Liver (tissue), 9 donors: ENCODE measurements around the gene HOXD9. TPM values are rescaled to one million over a fixed set of nuclear protein-coding genes. Genes with fewer than 3 reads are reported as not detected.

ENCODE experiments used
- DNase-seq: peaks from one replicate; pipeline ENCODE4 v3.0.0-alpha.2; 2017; ENCODE audit warnings: low spot score
- H3K27ac ChIP-seq, 2 donors: one replicate each; pipeline ENCODE4 v1.7.0; 2013; ENCODE audit warnings: inconsistent platforms in 2 of 2, low read length in 2 of 2, control low read depth in 1 of 2, low read depth in 1 of 2, mild to moderate bottlenecking in 1 of 2
- H3K27me3 ChIP-seq, 4 donors: one replicate each; pipeline versions ENCODE4 v1.6.1 to v1.7.0; 2013; ENCODE audit warnings: low read length in 3 of 4, inconsistent platforms in 1 of 4, mild to moderate bottlenecking in 1 of 4, moderate library complexity in 1 of 4; ENCODE audit not compliant: control insufficient read depth in 4 of 4, insufficient read depth in 4 of 4
- H3K36me3 ChIP-seq, 4 donors: one replicate each; pipeline versions ENCODE4 v1.6.1 to v1.7.0; 2013; ENCODE audit warnings: low read length in 3 of 4, mild to moderate bottlenecking in 3 of 4, low read depth in 1 of 4, moderate library complexity in 1 of 4; ENCODE audit not compliant: control insufficient read depth in 4 of 4, insufficient read depth in 3 of 4
- H3K4me1 ChIP-seq, 4 donors: one replicate each; pipeline versions ENCODE4 v1.6.1 to v1.7.0; 2013; ENCODE audit warnings: low read length in 3 of 4, mild to moderate bottlenecking in 3 of 4, moderate library complexity in 1 of 4; ENCODE audit not compliant: control insufficient read depth in 4 of 4, insufficient read depth in 4 of 4
- H3K4me3 ChIP-seq, 3 donors: one replicate each; pipeline versions ENCODE4 v1.6.1 to v1.7.0; 2013; ENCODE audit warnings: low read length in 3 of 3, control low read depth in 1 of 3, low read depth in 1 of 3, mild to moderate bottlenecking in 1 of 3
- H3K9ac ChIP-seq, 2 donors: one replicate each; pipeline ENCODE4 v1.7.0; 2013; ENCODE audit warnings: low read length in 2 of 2, mild to moderate bottlenecking in 2 of 2, moderate library complexity in 2 of 2, control low read depth in 1 of 2, low read depth in 1 of 2
- H3K9me3 ChIP-seq, 4 donors: one replicate each; pipeline versions ENCODE4 v1.6.1 to v1.7.0; 2013; ENCODE audit warnings: low read length in 3 of 4; ENCODE audit not compliant: control insufficient read depth in 4 of 4
- HNF4A ChIP-seq, 2 donors: conservative IDR thresholded peaks; 2 replicates each; pipeline ENCODE4 v1.6.1; 2016; ENCODE audit warnings: antibody characterized with exemption in 2 of 2, mild to moderate bottlenecking in 2 of 2
- HNF4G ChIP-seq: IDR thresholded peaks from 2 replicates; pipeline ENCODE4 v1.6.1; 2016; ENCODE audit warnings: antibody characterized with exemption
- JUND ChIP-seq, 2 donors: IDR thresholded peaks; 2 replicates each; pipeline ENCODE4 v1.6.1; 2016; ENCODE audit warnings: antibody characterized with exemption in 2 of 2
- MAX ChIP-seq: IDR thresholded peaks from 2 replicates; pipeline ENCODE4 v1.6.1; 2016; ENCODE audit warnings: antibody characterized with exemption
- NR2F2 ChIP-seq: IDR thresholded peaks from 2 replicates; pipeline ENCODE4 v1.6.1; 2016; ENCODE audit warnings: antibody characterized with exemption
- RAD21 ChIP-seq, 2 donors: IDR thresholded peaks; 2 replicates each; pipeline ENCODE4 v1.6.1; 2016; ENCODE audit warnings: antibody characterized with exemption in 2 of 2, mild to moderate bottlenecking in 2 of 2
- RXRA ChIP-seq, 2 donors: IDR thresholded peaks; 2 replicates each; pipeline ENCODE4 v1.6.1; 2017 to 2018; ENCODE audit warnings: antibody characterized with exemption in 2 of 2, mild to moderate bottlenecking in 1 of 2
- TAF1 ChIP-seq: conservative IDR thresholded peaks from 2 replicates; pipeline ENCODE4 v1.6.1; 2016; ENCODE audit warnings: antibody characterized with exemption, mild to moderate bottlenecking
- ZBTB33 ChIP-seq: IDR thresholded peaks from 2 replicates; pipeline ENCODE4 v1.6.1; 2016; ENCODE audit warnings: antibody characterized with exemption
- WGBS: extraction: QIAGEN DNeasy Blood & Tissue Kit; methylation state at CpG from one replicate; pipeline ENCODE4 v1.1.7; 2013; 5-methylcytosine and 5-hydroxymethylcytosine counted together
- polyA plus RNA-seq, 2 donors: library from polyadenylated mRNA; stranded (reverse) in 1 of 2; unstranded in 1 of 2; fragments of 200-250 nt in 1 of 2; fragments of >200 nt in 1 of 2; fragmentation: Nextera tagmentation in 1 of 2; extraction: Ambion mirVana in 1 of 2; gene quantifications; one replicate each; pipeline versions ENCODE4 v1.2.1 to v1.2.3, GENCODE V29; 2013 to 2015
- total RNA-seq, 2 donors: library from RNA; depleted of rRNA; stranded (reverse); fragments of >200 nt; gene quantifications; one replicate each; pipeline ENCODE4 v1.2.3, GENCODE V29; 2014
- TF ChIP-seq, protein P1 (sequence below): IDR thresholded peaks from 2 replicates; pipeline ENCODE4 v1.6.1; 2016; ENCODE audit warnings: antibody characterized with exemption, mild to moderate bottlenecking
- TF ChIP-seq, protein P2 (sequence below): IDR thresholded peaks from 2 replicates; pipeline ENCODE4 v1.6.1; 2016; ENCODE audit warnings: antibody characterized with exemption
- TF ChIP-seq, protein P3 (sequence below): fragments of 150-350 bp; IDR thresholded peaks from 2 replicates; pipeline ENCODE4 v1.5.1; 2017; ENCODE audit warnings: improper control_type of control experiment, low read depth, low read length; ENCODE audit not compliant: missing input control
- donor health status: healthy.
- donor health status: healthy.
- donor health status: healthy.
- donor health status: healthy.
- donor health status: healthy.

HOXD9 gene
- total and polyA plus RNA-seq, 4 donors, result 0.07 TPM; not detected in 3

GRCh38 chr2:176074919-176075425 lies 47.5 kb upstream of the HOXD9 start (continued):
- TF ChIP-seq, protein P1, sequence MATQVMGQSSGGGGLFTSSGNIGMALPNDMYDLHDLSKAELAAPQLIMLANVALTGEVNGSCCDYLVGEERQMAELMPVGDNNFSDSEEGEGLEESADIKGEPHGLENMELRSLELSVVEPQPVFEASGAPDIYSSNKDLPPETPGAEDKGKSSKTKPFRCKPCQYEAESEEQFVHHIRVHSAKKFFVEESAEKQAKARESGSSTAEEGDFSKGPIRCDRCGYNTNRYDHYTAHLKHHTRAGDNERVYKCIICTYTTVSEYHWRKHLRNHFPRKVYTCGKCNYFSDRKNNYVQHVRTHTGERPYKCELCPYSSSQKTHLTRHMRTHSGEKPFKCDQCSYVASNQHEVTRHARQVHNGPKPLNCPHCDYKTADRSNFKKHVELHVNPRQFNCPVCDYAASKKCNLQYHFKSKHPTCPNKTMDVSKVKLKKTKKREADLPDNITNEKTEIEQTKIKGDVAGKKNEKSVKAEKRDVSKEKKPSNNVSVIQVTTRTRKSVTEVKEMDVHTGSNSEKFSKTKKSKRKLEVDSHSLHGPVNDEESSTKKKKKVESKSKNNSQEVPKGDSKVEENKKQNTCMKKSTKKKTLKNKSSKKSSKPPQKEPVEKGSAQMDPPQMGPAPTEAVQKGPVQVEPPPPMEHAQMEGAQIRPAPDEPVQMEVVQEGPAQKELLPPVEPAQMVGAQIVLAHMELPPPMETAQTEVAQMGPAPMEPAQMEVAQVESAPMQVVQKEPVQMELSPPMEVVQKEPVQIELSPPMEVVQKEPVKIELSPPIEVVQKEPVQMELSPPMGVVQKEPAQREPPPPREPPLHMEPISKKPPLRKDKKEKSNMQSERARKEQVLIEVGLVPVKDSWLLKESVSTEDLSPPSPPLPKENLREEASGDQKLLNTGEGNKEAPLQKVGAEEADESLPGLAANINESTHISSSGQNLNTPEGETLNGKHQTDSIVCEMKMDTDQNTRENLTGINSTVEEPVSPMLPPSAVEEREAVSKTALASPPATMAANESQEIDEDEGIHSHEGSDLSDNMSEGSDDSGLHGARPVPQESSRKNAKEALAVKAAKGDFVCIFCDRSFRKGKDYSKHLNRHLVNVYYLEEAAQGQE, result no peak
- no peak for TF ChIP-seq HNF4A (conservative IDR thresholded peaks at IDR 0.05)

GRCh38 chr2:176075481-176075880 lies 47.0 kb upstream of the HOXD9 start:
- TF ChIP-seq, protein P1, result no peak
- no peak for TF ChIP-seq NR2F2
- TF ChIP-seq TAF1, result no peak
- TF ChIP-seq RXRA (IDR thresholded peaks at IDR 0.05), result no peak
- TF ChIP-seq ZBTB33, result no peak
- TF ChIP-seq HNF4G, result no peak
- TF ChIP-seq, protein P2, sequence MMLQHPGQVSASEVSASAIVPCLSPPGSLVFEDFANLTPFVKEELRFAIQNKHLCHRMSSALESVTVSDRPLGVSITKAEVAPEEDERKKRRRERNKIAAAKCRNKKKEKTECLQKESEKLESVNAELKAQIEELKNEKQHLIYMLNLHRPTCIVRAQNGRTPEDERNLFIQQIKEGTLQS, result no peak
- no peak for TF ChIP-seq RAD21 (IDR thresholded peaks at IDR 0.05)
- TF ChIP-seq HNF4A (conservative IDR thresholded peaks at IDR 0.05), result no peak
- TF ChIP-seq, protein P3, sequence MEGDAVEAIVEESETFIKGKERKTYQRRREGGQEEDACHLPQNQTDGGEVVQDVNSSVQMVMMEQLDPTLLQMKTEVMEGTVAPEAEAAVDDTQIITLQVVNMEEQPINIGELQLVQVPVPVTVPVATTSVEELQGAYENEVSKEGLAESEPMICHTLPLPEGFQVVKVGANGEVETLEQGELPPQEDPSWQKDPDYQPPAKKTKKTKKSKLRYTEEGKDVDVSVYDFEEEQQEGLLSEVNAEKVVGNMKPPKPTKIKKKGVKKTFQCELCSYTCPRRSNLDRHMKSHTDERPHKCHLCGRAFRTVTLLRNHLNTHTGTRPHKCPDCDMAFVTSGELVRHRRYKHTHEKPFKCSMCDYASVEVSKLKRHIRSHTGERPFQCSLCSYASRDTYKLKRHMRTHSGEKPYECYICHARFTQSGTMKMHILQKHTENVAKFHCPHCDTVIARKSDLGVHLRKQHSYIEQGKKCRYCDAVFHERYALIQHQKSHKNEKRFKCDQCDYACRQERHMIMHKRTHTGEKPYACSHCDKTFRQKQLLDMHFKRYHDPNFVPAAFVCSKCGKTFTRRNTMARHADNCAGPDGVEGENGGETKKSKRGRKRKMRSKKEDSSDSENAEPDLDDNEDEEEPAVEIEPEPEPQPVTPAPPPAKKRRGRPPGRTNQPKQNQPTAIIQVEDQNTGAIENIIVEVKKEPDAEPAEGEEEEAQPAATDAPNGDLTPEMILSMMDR, result no peak
- no peak for TF ChIP-seq MAX
- no peak for TF ChIP-seq JUND (IDR thresholded peaks at IDR 0.05)
- no peak overlapping the region for H3K9ac ChIP-seq
- H3K36me3 ChIP-seq, result no peaks in the 10 kb centered on the region
- peaks cover 0 to 10% (median 4%) of the 10 kb centered on the region in 4 donors for H3K4me1 ChIP-seq
- no peak overlapping the region for H3K4me3 ChIP-seq
- H3K27ac ChIP-seq, result no peak overlapping the region
- H3K9me3 ChIP-seq, result peaks cover 0 to 1% (median under 1%) of the 10 kb centered on the region in 4 donors
- WGBS, result 9% methylated on average over 15 of the region's 15 CpGs
- DNase-seq, result no peak
- H3K27me3 ChIP-seq, result peaks cover 0 to 53% (median 34%) of the 10 kb centered on the region in 4 donors
